Measurements from ENCODE around the gene ATP8B4.

ATP8B4 gene

GRCh38 chr15:49919034-49919433 lies 200.0 kb downstream of the ATP8B4 start:
- TF ChIP-seq CTCF (IDR thresholded peaks at IDR 0.05; ENCODE audit: low read length) (no peak), EZH2 (IDR thresholded peaks at IDR 0.05; ENCODE audit: borderline replicate concordance, low read length) (no peak)
- Histone ChIP-seq H3K4me2 (ENCODE audit: low read length) (no peak overlapping the region), H4K20me1 (ENCODE audit: insufficient read depth, low read length) (no peaks in the 10 kb centered on the region), H3K27me3 (ENCODE audit: insufficient read depth, low read length) (no peaks in the 10 kb centered on the region), H3K27ac (ENCODE audit: low read depth, low read length, poor library complexity, severe bottlenecking) (no peak overlapping the region), H3K9me2 (ENCODE audit: low read depth, low read length) (no peaks in the 10 kb centered on the region), H2AFZ (ENCODE audit: low read length) (no peak overlapping the region), H3K9me3 (ENCODE audit: low read length) (no peaks in the 10 kb centered on the region), H3K9ac (ENCODE audit: low read length) (no peak overlapping the region), H3K79me2 (ENCODE audit: insufficient read depth, low read length) (no peaks in the 10 kb centered on the region), H3F3A (ENCODE audit: insufficient read depth, low read length) (no peaks in the 10 kb centered on the region), H3K36me3 (ENCODE audit: insufficient read depth, low read length) (no peaks in the 10 kb centered on the region), H3K4me3 (ENCODE audit: low read depth, low read length, poor library complexity, severe bottlenecking) (no peak overlapping the region), H3K4me1 (ENCODE audit: insufficient read depth, low read length, severe bottlenecking) (no peaks in the 10 kb centered on the region)

GRCh38 chr15:49918121-49918520 lies 200.9 kb downstream of the ATP8B4 start:
- TF ChIP-seq EZH2 (IDR thresholded peaks at IDR 0.05; ENCODE audit: borderline replicate concordance, low read length), result no peak
- TF ChIP-seq CTCF (IDR thresholded peaks at IDR 0.05; ENCODE audit: low read length), result no peak
- H3K36me3 ChIP-seq (ENCODE audit: insufficient read depth, low read length), result no peaks in the 10 kb centered on the region
- H3K9me2 ChIP-seq (ENCODE audit: low read depth, low read length), result no peaks in the 10 kb centered on the region
- H3K79me2 ChIP-seq (ENCODE audit: insufficient read depth, low read length), result no peaks in the 10 kb centered on the region
- H3K9me3 ChIP-seq (ENCODE audit: low read length), result no peaks in the 10 kb centered on the region
- no peak overlapping the region for H3K4me3 ChIP-seq (ENCODE audit: low read depth, low read length, poor library complexity, severe bottlenecking)
- no peak overlapping the region for H3K4me2 ChIP-seq (ENCODE audit: low read length)
- H3K4me1 ChIP-seq (ENCODE audit: insufficient read depth, low read length, severe bottlenecking), result no peaks in the 10 kb centered on the region
- no peaks in the 10 kb centered on the region for H3K27me3 ChIP-seq (ENCODE audit: insufficient read depth, low read length)
- H4K20me1 ChIP-seq (ENCODE audit: insufficient read depth, low read length), result no peaks in the 10 kb centered on the region
- no peak overlapping the region for H3K27ac ChIP-seq (ENCODE audit: low read depth, low read length, poor library complexity, severe bottlenecking)
- H3F3A ChIP-seq (ENCODE audit: insufficient read depth, low read length), result no peaks in the 10 kb centered on the region
- H2AFZ ChIP-seq (ENCODE audit: low read length), result no peak overlapping the region
- H3K9ac ChIP-seq (ENCODE audit: low read length), result no peak overlapping the region

- Histone ChIP-seq H3K9ac (ENCODE audit: low read length) (no peak overlapping the region), H3K27me3 (ENCODE audit: insufficient read depth, low read length) (no peaks in the 10 kb centered on the region), H3K9me2 (ENCODE audit: low read depth, low read length) (no peaks in the 10 kb centered on the region), H3K79me2 (ENCODE audit: insufficient read depth, low read length) (no peaks in the 10 kb centered on the region), H3K9me3 (ENCODE audit: low read length) (no peaks in the 10 kb centered on the region), H4K20me1 (ENCODE audit: insufficient read depth, low read length) (no peaks in the 10 kb centered on the region), H3K4me1 (ENCODE audit: insufficient read depth, low read length, severe bottlenecking) (no peaks in the 10 kb centered on the region), H3K4me2 (ENCODE audit: low read length) (no peak overlapping the region), H2AFZ (ENCODE audit: low read length) (no peak overlapping the region), H3K4me3 (ENCODE audit: low read depth, low read length, poor library complexity, severe bottlenecking) (no peak overlapping the region), H3K36me3 (ENCODE audit: insufficient read depth, low read length) (no peaks in the 10 kb centered on the region), H3F3A (ENCODE audit: insufficient read depth, low read length) (no peaks in the 10 kb centered on the region), H3K27ac (ENCODE audit: low read depth, low read length, poor library complexity, severe bottlenecking) (no peak overlapping the region)
- TF ChIP-seq CTCF (IDR thresholded peaks at IDR 0.05; ENCODE audit: low read length), result no peak
- TF ChIP-seq EZH2 (IDR thresholded peaks at IDR 0.05; ENCODE audit: borderline replicate concordance, low read length), result no peak
Observed at GRCh38 chr15:49916998-49917397, 202.0 kb downstream of the ATP8B4 start.
